ENCODE results near the gene ZNF607. TPM values are rescaled to one million over a fixed set of nuclear protein-coding genes. Genes with fewer than 3 reads are reported as not detected.
"Not testable (repeated sequence)": the region's sequence is repeated elsewhere in the genome, so short reads cannot be mapped to it uniquely, and the experiment has no call there.

The ZNF607 gene
- total RNA-seq (2014; rRNA removed; shearing (Covaris generic)), result 0.80 and 1.0 TPM in 2 replicates
- polyA plus RNA-seq (2015; cell fraction: cytosol; rRNA removed), result 0.18 and 0.66 TPM in 2 replicates
- polyA plus RNA-seq (2015; cell fraction: nucleus; rRNA removed), result 0.41 and 0.70 TPM in 2 replicates

DNA sequence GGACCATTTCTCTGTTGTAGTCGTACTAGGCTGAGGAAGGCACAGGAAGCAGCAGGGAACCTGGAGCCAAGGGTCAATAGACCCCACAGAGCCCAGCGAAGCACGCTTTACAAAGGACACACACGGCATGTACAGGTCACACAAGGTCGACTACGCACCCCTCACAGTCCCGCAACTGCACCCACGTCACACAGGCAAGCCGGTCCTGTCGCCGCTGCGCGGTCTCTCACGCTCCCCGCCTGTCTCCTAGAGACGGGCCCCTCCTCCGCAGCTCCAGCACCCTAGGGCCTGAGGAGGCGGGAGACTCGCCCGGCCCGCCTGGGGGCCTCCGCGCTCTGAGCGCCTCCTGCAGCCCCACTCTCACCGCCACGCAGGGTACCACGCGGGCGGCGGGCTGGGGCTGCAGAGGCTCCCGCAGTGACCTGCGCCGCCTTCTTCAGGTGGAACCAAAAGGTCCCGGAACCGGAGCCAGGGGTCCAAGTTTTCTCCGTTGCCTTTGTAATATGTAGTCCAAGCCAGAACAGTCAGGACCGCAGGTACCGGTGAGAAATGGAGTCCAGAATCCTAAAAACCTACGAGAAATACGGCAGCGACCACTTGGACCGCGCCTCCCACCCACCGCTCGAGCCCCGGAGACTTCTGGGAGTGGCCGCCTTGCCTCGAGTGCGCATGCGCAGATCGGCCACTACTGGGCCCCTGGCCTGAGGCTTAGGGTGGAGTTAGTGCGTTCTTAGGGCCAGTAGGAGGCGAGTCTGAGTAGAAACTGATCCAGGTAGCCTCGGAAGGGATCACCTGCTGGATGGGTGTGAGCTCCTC is at the start of gene ZNF607:
TSS of gene ZNF607 (minus strand) at position 651 of the 816 bp plus-strand sequence. CDS start 8,143 bp downstream, outside the sequence.
- DNase-seq (ENCODE audit: low read depth), result peak; percentile 70

- peak; percentile 53 for DNase-seq (ENCODE audit: low read depth)
Observed at GRCh38 chr19:37763488-37763887, 43.9 kb upstream of the ZNF607 start.

GRCh38 chr19:37757683-37758082 is 38.1 kb upstream of the ZNF607 start:
- DNase-seq (ENCODE audit: low read depth), result not testable (repeated sequence)

DNA sequence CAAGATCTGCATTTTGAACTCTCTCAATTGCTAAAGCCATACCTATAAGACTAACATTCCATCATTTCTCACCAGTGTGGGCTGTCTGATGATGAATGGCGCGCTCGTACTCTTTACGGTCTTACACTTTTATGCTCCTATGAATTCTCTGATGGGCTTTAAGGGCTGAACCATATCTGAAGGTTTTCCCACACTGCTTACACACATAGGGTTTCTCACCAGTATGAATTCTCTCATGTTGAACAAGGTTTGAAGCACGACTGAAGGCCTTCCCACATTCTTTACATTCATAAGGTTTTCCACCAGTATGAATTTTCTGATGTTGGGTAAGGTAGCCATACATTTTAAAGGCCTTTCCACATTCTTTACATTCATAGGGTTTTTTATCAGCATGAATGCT is 18.8 kb upstream of the ZNF607 start:
- DNase-seq (ENCODE audit: low read depth), result no peak

GRCh38 chr19:37725181-37725580 is 5.6 kb upstream of the ZNF607 start:
- DNase-seq (ENCODE audit: low read depth), result no peak

- no peak for DNase-seq (ENCODE audit: low read depth)
Observed at GRCh38 chr19:37719927-37720265, 335 bp upstream of the ZNF607 start.

GRCh38 chr19:37718304-37718703 is 1.3 kb downstream of the ZNF607 start:
- DNase-seq (ENCODE audit: low read depth), result no peak

DNA sequence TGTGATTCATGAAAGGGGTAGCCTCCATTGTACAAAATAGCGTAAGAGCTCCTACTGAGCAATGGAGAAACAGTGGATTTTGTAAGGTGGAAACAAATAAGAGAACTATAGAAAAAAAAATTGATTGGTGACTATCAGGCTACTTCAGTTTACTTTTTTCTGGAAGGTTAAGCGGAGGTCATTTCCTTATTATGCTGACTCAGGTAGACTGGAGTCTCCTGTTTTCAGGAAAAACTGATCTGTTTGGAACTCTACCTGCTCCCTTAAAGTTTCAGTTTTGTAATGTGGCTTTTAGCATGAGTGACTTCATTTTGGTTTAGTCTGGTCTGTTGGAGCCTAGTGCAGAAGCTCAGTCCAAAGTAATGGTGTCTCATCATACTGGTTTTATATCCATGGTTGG is 3.4 kb downstream of the ZNF607 start:
- DNase-seq (ENCODE audit: low read depth), result no peak

DNA sequence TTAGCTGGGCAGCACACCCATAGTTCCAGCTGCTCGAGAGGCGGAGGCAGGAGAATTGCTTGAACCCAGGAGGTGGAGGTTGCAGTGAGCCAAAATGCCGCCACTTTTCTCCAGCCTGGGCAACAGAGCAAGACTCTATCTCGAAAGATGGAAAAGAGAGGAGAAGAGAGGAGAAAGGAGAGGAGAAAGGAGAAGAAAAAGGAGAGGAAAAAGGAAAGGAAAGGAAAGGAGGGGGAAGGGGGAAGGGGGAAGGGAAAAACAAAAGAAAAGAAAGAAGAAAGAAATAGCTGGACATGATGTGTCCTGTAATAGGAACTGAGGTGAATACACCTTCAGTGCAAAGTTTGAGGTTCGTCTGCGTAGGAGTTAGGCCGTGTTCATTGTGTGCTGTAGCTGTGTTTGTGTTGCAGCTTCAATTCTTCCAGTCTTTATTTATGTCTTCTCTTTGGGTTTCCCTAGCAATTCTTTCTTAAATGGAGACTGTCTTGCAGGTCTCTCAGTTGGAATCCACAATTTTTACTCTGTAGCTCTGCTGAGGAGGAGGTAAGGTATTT is 13.4 kb downstream of the ZNF607 start:
- no peak for DNase-seq (ENCODE audit: low read depth)

- peak; percentile 25 for DNase-seq (ENCODE audit: low read depth)
Observed at GRCh38 chr19:37699057-37699456, 20.5 kb downstream of the ZNF607 start.

DNA sequence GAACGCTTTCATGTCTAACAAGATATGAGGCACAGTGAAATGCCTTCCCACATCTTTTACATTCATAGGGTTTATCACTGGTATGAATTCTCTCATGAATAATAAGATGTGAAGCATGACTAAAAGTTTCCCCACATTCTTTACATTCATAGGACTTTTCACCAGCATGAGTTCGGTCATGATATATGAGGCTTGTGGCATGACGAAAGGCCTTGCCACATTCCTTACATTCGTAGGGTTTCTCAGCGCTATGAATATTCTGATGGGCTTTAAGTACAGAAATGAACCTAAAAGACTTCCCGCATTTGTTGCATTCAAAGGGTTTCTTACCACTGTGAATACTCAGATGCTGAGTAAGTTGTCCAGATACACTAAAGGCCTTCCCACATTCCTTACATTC is 21.3 kb downstream of the ZNF607 start:
- no peak for DNase-seq (ENCODE audit: low read depth)

DNA sequence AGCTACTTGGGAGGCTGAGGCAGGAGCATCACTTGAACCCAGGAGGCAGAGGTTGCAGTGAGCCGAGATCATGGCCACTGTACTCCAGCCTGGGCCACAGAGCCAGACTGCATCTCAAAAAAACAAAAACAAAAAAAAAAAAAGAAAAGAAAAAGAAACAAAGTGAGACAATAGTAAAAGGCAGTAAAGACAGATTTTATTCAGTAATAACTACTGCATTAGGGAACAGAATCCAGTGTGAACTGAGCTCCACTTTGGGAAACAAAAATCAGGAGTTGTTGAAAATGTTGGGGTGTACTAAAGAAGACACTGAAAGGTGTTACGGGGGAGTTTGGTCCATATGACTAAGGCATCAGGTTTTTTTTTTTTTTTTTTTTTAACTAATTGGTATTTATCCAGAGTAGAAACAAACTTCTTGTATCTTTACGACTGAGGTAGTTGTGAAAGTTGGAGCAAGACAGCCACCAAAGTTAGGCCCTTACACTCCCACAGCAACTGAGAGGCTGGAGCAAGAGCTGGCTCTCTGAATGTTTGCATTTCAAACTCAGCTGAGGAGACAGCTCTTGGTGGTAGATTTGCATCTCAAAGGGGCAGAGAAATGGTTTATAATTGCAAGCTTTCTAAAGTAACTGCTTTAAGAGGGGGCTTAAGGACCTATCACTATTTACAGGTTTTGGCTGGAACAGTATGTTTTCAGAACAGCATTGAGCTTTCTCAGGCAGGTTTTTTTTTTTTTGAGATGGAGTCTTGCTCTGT is 24.2 kb downstream of the ZNF607 start:
- no peak for DNase-seq (ENCODE audit: low read depth)

GRCh38 chr19:37692956-37693620 is 26.5 kb downstream of the ZNF607 start:
- DNase-seq (ENCODE audit: low read depth), result no peak

- no peak for DNase-seq (ENCODE audit: low read depth)
Observed at GRCh38 chr19:37691881-37692504, 27.6 kb downstream of the ZNF607 start.

DNA sequence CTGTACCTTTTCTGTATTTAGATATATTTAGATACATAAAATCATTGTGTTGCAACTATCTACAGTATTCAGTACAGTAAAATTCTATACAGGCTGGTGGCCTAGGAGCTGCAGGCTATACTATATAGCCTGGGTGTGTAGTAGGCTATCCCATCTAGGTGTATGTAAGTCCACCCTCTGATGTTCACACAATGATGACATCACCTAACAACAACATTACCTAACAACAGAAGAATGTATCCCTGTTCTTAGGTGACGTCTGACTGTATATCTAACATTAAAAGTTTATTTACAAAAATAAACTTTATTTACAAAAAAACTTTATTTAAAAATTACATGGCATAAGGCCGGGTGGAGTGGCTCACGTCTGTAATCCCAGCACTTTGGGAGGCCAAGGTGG is 36.0 kb downstream of the ZNF607 start:
- DNase-seq (ENCODE audit: low read depth), result no peak

DNA sequence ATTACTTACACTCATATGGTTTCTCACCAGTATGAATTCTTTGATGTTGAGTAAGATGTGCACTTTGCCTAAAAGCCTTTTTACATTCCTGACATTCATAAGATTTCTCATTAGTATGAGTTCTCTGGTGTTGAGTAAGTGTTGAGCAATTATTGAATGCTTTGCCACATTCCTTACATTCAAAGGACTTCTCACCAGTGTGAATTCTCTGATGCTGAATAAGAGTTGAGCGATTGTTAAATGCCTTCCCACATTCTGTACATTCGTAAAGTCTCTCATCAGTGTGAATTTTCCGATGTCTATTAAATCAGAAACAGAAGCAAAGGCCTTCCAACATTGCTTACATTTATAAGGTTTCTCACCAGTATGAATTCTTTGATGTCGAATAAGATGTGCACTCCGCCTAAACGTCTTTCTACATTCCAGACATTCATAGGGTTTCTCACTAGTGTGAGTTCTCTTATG is 50.1 kb downstream of the ZNF607 start:
- DNase-seq (ENCODE audit: low read depth), result no peak

DNA sequence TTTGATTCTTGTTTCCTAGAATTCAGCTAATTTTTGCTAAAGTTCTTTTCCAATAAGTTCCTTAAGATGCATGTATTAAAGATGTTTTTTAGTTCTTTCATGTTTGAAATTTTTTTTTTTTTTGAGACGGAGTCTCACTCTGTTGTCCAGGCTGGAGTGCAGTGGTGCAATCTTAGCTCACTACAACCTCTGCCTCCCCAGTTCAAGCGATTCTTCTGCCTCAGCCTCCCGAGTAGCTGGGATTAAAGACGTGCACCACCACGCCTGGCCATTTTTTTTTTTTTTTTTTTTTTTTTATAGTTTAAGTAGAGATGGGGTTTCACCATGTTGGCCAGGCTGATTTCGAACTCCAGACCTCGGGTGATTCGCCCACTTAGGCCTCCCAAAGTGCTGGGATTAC is 62.4 kb downstream of the ZNF607 start:
- not testable (repeated sequence) for DNase-seq (ENCODE audit: low read depth)

- DNase-seq (ENCODE audit: low read depth), result peak; percentile 1
Observed at GRCh38 chr19:37655689-37656371, 63.7 kb downstream of the ZNF607 start.

GRCh38 chr19:37655301-37655688 is 64.3 kb downstream of the ZNF607 start, which contains the start of gene ZFP30:
ZFP30 (minus strand) TSS chr19:37655465; CDS start chr19:37647822, 7,643 bp downstream.
- peak; percentile 7 for DNase-seq (ENCODE audit: low read depth)

DNA sequence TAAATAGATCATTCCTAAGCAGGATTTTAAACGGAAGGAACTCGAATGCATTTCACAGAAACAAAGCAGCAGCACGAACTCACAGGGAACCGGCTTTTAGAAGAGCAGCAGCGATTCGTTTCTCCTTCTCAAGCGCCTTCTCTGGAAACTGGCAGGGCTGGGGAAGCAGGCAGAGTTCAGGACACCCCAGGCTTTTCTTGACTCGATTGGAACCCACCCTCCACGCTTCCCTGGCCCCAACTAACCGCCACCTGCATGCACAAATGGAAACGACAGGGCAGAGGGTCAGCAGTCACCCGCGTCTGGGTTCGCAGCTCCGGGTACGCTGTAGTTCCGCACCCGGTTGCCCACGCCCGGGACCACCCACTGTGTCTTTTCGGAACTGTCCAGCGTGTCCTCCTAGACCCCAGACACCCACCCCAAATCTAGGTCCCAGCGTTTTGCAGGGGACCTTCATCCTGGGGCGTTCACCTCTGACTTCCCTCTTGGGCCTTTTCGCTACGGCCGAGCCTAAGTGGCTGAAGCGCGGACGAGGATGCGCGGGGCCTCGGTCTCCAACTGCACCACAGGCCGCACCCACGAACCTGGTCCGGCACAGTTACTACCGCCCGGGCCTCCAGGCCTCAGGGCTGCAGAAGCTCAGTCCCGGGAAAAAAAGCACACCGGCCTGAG is 64.8 kb downstream of the ZNF607 start:
- no peak for DNase-seq (ENCODE audit: low read depth)
